GM18951 (cell line): Measurements from ENCODE around the gene CGB8.
"Not testable (repeated sequence)": the region's sequence is repeated elsewhere in the genome, so short reads cannot be mapped to it uniquely, and the experiment has no call there.

Experiments
- POLR2A ChIP-seq: IDR thresholded peaks from 4 replicates; pipeline ENCODE4 v1.6.1; 2011; ENCODE audit warnings: mild to moderate bottlenecking; ENCODE audit not compliant: insufficient read length, insufficient read depth; ENCODE audit errors: extremely low read depth
- in situ Hi-C: fragments of 300-500 bp; cut with MboI; formaldehyde crosslinking; loops from one replicate; pipeline ENCODE4 v1.12.0; 2022; ENCODE audit warnings: low sequenced_read_pairs, mixed read lengths, inconsistent platforms; ENCODE audit not compliant: unreplicated experiment

Gene CGB8

GRCh38 chr19:49073514-49074378 is 24.8 kb upstream of the CGB8 start:
- TF ChIP-seq POLR2A, result no peak
- in situ Hi-C loops, result no loop called here

GRCh38 chr19:49071860-49072547 is 23.1 kb upstream of the CGB8 start:
- no peak for TF ChIP-seq POLR2A
- in situ Hi-C loops, result no loop called here

- no peak for TF ChIP-seq POLR2A
- in situ Hi-C loops, result no loop called here
Observed at GRCh38 chr19:49070416-49070815, 21.5 kb upstream of the CGB8 start.

- in situ Hi-C loops, result no loop called here
- TF ChIP-seq POLR2A, result no peak
Observed at GRCh38 chr19:49069026-49069425, 20.1 kb upstream of the CGB8 start.

GRCh38 chr19:49067554-49067953 is 18.6 kb upstream of the CGB8 start:
- TF ChIP-seq POLR2A, result no peak
- in situ Hi-C loops, result no loop called here

GRCh38 chr19:49065905-49066512 is 17.1 kb upstream of the CGB8 start:
- in situ Hi-C loops, result no loop called here
- TF ChIP-seq POLR2A, result no peak

GRCh38 chr19:49064768-49065611 is 16.1 kb upstream of the CGB8 start, which contains the start of gene NTF4:
Gene NTF4, minus strand, starts transcription at chr19:49064818. Its CDS starts 2,821 bp downstream, at chr19:49061997.
- TF ChIP-seq POLR2A, result no peak
- in situ Hi-C loops, result no loop called here

- in situ Hi-C loops, result no loop called here
- no peak for TF ChIP-seq POLR2A
Observed at GRCh38 chr19:49064029-49064629, 15.2 kb upstream of the CGB8 start.

- in situ Hi-C loops, result no loop called here
- no peak for TF ChIP-seq POLR2A
Observed at GRCh38 chr19:49061445-49061844, 12.5 kb upstream of the CGB8 start.

GRCh38 chr19:49061000-49061399 is 12.1 kb upstream of the CGB8 start:
- in situ Hi-C loops, result no loop called here

GRCh38 chr19:49059053-49059452 is 10.1 kb upstream of the CGB8 start:
- no peak for TF ChIP-seq POLR2A

More at GRCh38 chr19:49061000-49061399, 12.1 kb upstream of the CGB8 start:
- TF ChIP-seq POLR2A, result no peak

GRCh38 chr19:49058562-49058961 is 9.7 kb upstream of the CGB8 start:
- in situ Hi-C loops, result no loop called here
- TF ChIP-seq POLR2A, result no peak

More at GRCh38 chr19:49059053-49059452, 10.1 kb upstream of the CGB8 start:
- in situ Hi-C loops, result no loop called here

GRCh38 chr19:49057636-49058234 is 8.8 kb upstream of the CGB8 start, which contains the start of gene CGB7:
Gene CGB7, minus strand, starts transcription at chr19:49057749. Its CDS starts 2,374 bp downstream, at chr19:49055375.
- in situ Hi-C loops, result no loop called here

GRCh38 chr19:49056902-49057596 is 8.1 kb upstream of the CGB8 start:
- in situ Hi-C loops, result not testable (repeated sequence)

More at GRCh38 chr19:49057636-49058234, 8.8 kb upstream of the CGB8 start, which contains the start of gene CGB7:
- no peak for TF ChIP-seq POLR2A
